ENCODE measurements around the gene COQ4.

- TF ChIP-seq POLR2AphosphoS5 (IDR thresholded peaks at IDR 0.05): no peak
- TF ChIP-seq CTCF (IDR thresholded peaks at IDR 0.05): no peak
- no peak for TF ChIP-seq POLR2A (IDR thresholded peaks at IDR 0.05)
- no peak for TF ChIP-seq EP300 (IDR thresholded peaks at IDR 0.05; ENCODE audit: low read depth)
These were observed 698 bp upstream of the COQ4 start for GRCh38 chr9:128321879-128322403.
